ENCODE data around the gene ANKHD1. TPM values are rescaled to one million over a fixed set of nuclear protein-coding genes. Genes with fewer than 3 reads are reported as not detected.
"Not testable (repeated sequence)": the region's sequence is repeated elsewhere in the genome, so short reads cannot be mapped to it uniquely, and the experiment has no call there.

ANKHD1 gene
- total RNA-seq, 1 experiment from 2014 or later, result 43.9 TPM

DNA sequence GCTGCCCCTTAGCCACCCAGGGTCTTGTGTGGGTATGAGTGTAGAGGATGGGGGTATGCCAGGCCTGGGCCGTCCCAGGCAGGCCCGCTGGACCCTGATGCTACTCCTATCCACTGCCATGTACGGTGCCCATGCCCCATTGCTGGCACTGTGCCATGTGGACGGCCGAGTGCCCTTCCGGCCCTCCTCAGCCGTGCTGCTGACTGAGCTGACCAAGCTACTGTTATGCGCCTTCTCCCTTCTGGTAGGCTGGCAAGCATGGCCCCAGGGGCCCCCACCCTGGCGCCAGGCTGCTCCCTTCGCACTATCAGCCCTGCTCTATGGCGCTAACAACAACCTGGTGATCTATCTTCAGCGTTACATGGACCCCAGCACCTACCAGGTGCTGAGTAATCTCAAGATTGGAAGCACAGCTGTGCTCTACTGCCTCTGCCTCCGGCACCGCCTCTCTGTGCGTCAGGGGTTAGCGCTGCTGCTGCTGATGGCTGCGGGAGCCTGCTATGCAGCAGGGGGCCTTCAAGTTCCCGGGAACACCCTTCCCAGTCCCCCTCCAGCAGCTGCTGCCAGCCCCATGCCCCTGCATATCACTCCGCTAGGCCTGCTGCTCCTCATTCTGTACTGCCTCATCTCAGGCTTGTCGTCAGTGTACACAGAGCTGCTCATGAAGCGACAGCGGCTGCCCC lies 165.6 kb downstream of the ANKHD1 start:
- in situ Hi-C loops (cut with HindIII; ENCODE audit: low pct_unique_long_range_greater_than_20kb, low sequenced_read_pairs), result no loop called here
- DNase-seq (ENCODE audit: low read depth), result no peak

DNA sequence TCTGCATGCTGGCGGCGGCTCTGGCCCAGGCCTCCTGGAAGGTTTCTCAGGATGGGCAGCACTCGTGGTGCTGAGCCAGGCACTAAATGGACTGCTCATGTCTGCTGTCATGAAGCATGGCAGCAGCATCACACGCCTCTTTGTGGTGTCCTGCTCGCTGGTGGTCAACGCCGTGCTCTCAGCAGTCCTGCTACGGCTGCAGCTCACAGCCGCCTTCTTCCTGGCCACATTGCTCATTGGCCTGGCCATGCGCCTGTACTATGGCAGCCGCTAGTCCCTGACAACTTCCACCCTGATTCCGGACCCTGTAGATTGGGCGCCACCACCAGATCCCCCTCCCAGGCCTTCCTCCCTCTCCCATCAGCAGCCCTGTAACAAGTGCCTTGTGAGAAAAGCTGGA lies 166.2 kb downstream of the ANKHD1 start:
- in situ Hi-C loops (cut with HindIII; ENCODE audit: low pct_unique_long_range_greater_than_20kb, low sequenced_read_pairs), result no loop called here
- no peak for DNase-seq (ENCODE audit: low read depth)

DNA sequence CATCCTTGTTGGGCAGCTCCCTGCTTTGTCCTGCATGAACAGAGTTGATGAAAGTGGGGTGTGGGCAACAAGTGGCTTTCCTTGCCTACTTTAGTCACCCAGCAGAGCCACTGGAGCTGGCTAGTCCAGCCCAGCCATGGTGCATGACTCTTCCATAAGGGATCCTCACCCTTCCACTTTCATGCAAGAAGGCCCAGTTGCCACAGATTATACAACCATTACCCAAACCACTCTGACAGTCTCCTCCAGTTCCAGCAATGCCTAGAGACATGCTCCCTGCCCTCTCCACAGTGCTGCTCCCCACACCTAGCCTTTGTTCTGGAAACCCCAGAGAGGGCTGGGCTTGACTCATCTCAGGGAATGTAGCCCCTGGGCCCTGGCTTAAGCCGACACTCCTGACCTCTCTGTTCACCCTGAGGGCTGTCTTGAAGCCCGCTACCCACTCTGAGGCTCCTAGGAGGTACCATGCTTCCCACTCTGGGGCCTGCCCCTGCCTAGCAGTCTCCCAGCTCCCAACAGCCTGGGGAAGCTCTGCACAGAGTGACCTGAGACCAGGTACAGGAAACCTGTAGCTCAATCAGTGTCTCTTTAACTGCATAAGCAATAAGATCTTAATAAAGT lies 166.9 kb downstream of the ANKHD1 start:
- in situ Hi-C loops (cut with HindIII; ENCODE audit: low pct_unique_long_range_greater_than_20kb, low sequenced_read_pairs), result no loop called here
- DNase-seq (ENCODE audit: low read depth), result no peak

DNA sequence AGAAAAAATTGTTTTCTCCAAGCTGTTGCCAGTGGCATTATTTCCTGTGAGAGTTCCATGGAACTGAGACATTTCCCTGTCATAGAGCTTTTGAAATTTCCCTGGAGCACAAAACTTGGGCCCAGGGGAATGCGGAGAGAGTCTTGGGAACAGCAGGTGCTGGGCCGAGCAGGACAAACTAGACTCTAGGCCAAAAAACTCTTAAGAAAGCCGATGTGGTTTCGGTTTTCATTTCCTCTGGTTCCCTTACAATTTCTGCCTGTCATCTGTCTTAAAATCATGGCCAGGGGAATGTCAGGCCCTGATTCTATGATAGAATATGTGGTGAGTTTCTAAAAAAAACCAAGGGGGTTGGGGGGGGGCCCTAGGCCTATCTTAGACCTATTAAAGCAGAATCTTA lies 167.6 kb downstream of the ANKHD1 start:
- no peak for DNase-seq (ENCODE audit: low read depth)

DNA sequence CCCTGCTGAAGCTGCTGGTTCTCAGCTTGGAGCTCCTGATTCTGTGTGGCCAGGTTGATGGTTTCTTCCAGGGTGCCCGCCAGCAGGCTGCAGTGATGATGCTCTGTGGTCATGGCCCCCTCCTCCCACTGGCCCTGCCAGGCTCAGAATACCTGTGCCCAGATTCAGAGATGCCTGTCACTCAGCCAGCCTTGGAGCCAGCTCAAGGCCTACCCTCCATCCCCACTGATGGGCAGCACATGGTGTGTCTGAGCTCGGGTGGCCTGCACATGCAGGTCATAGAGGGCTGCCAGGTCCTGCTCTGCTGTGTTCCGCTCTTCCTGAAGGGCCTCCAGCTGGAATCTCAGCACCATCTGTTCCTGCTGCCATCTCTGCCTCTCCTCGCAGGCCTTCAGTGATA lies 168.4 kb downstream of the ANKHD1 start:
- DNase-seq (ENCODE audit: low read depth), result no peak
- in situ Hi-C loops (cut with HindIII; ENCODE audit: low pct_unique_long_range_greater_than_20kb, low sequenced_read_pairs), result no loop called here

More for the DNA sequence above, 167.6 kb downstream of the ANKHD1 start:
- in situ Hi-C loops (cut with HindIII; ENCODE audit: low pct_unique_long_range_greater_than_20kb, low sequenced_read_pairs), result no loop called here

DNA sequence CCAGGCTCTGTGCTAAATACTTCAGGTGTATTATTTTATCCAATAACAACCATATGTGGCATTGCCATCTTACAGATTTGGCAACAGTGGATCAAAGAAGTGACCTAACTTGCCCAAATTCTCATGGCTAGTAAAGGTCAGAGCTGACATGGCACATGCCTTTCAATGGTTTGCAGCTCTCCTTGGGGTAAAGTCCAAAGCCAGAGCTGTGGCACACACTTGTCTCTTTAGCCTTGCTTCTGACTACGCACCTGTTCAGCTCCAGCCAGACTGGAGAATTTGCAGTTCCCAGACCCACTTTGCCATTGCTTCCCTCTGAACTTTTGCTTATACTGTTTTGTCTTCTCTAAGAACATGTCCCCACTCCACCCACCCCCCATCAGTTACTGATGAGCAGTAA lies 168.9 kb downstream of the ANKHD1 start:
- in situ Hi-C loops (cut with HindIII; ENCODE audit: low pct_unique_long_range_greater_than_20kb, low sequenced_read_pairs), result no loop called here

DNA sequence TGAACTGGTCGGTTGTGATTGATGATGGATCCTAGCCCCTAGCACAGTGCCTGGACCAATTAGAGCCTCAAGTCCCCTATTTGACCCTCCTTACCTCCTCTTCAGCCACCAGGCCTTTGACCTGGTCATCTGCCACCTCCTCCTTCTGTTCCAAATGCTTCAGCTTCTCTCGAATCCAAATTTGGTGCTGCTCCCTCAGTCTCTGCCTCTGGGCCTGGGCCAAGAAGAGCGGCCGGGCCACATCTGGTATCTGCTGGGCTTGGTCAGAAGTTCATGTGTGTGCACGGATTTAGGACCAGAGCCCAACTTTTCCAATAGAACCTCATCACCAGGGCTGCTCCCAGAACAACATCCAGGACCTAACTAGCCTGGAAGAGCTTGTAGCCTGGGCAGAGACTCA lies 169.5 kb downstream of the ANKHD1 start:
- in situ Hi-C loops (cut with HindIII; ENCODE audit: low pct_unique_long_range_greater_than_20kb, low sequenced_read_pairs), result no loop called here
- no peak for DNase-seq (ENCODE audit: low read depth)

More for the DNA sequence above, 168.9 kb downstream of the ANKHD1 start:
- DNase-seq (ENCODE audit: low read depth), result no peak

DNA sequence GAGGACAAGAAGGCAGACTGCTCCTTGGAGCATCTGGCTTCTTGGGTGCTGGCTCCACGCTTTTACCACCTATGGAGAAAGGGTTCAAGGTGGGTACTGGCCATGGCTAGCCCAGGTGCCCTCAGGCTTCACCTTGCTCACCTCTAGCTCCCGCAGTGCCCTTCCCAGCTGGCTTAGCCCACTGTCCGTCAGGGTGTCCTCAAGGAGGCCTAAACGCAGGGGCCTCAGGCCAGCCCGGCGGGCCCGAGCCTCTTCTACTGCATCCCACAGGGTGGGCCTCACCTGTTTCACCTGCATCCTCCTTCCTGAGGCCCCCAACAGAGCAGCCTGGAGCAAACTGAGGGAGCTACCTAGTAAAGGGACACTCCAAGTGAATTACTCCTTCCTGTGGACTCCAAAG lies 172.1 kb downstream of the ANKHD1 start:
- in situ Hi-C loops (cut with HindIII; ENCODE audit: low pct_unique_long_range_greater_than_20kb, low sequenced_read_pairs), result no loop called here
- no peak for DNase-seq (ENCODE audit: low read depth)

DNA sequence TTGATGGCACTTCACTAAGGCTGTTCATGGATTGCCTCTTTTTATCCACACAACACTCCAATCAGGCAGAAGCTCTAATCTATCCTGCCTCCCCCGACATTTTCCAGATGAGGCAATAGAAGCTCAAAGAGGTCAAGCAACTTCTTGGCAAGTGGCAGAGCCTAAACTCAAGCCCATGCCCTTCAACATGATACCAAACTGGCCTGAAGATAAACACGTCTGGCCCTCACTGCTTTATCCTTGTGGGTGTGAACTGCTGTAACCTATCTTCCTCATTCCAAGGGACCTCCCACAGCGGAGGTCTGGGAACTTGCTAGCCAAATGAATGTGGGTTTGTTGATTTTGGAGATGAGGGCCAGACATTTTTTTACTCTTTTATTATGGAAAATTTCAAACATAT lies 172.5 kb downstream of the ANKHD1 start:
- no peak for DNase-seq (ENCODE audit: low read depth)
- in situ Hi-C loops (cut with HindIII; ENCODE audit: low pct_unique_long_range_greater_than_20kb, low sequenced_read_pairs), result no loop called here

DNA sequence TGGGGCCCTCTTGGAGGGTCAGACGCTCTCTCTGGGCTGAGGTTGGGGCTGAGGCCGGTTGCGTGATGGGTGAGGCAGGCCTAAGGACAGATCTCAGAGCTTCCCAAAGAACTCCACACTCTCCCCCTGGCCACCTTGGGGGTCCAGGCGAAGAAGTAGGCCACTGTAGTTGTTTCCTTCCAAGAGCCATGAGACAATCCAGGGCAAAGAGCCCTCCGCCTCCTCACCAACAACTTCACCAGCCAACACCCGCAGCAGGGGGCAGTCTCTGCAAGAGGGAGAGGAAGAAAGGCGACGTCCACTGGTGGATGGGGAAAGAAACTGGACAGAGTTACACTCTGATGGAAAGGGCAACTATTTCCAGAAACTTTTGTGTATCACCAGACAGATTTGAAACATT lies 173.7 kb downstream of the ANKHD1 start:
- DNase-seq (ENCODE audit: low read depth), result no peak
- in situ Hi-C loops (cut with HindIII; ENCODE audit: low pct_unique_long_range_greater_than_20kb, low sequenced_read_pairs), result no loop called here

DNA sequence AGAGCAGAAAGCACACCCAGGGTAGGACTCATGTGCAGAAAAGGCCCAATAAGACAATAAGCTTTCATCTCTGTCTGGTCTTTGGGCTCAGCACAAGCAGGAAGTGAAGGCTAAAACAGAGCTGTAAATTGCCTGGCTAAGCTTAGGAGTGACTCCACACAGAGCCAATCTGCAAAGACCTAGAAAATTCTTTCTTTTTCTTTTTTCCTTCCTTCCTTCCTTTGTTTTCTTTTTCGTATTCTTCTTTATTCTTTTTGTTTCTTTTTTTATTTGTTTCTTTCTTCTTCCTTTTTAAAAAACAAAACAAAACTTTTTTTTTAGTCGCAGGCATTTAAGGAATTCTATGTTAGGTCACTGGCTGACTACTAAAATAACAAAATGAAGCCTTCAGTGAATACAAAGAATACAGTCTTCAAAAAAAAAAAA lies 175.2 kb downstream of the ANKHD1 start:
- no peak for DNase-seq (ENCODE audit: low read depth)
- in situ Hi-C loops (cut with HindIII; ENCODE audit: low pct_unique_long_range_greater_than_20kb, low sequenced_read_pairs), result no loop called here

DNA sequence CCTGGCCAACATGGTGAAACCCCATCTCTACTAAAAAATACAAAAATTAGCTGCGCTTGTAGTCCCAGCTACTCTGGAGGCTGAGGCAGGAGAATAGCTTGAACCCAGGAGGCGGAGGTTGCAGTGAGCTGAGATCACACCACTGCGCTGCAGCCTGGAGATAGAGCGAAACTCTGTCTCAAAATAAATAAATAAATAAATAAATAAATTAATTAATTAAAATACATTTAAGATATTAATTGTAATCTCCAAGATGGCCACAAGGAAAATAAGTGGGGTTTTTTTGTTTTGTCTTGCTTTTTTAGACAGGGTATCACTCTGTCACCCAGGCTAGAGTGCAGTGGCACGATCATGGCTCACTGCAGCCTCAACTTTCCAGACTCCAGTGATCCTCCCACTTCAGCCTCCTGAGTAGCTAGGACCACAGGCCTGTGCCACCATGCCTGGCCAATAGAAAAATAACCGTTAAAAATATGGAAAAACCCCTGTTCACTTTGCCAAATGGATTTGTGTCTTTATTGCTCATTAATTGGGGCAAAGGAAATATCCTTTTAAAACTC lies 177.6 kb downstream of the ANKHD1 start:
- in situ Hi-C loops (cut with HindIII; ENCODE audit: low pct_unique_long_range_greater_than_20kb, low sequenced_read_pairs), result not testable (repeated sequence)

DNA sequence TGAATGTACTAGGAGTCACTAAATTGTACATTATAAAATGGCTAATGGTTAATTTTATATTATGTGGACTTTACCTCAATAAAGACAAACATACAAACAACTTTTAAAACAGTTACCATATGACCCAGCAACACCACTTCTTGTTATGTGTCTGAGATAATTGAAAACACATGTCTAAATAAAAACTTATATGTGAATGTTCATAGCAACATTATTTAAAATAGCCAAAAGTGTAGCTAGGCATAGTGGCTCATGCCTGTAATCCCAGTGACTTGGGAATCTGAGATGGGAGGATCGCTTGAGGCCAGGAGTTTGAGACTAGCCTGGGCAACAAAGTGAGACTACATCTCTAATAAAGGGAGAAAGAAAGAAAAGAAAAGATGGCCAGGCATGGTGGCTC lies 185.9 kb downstream of the ANKHD1 start:
- DNase-seq (ENCODE audit: low read depth), result no peak
- in situ Hi-C loops (cut with HindIII; ENCODE audit: low pct_unique_long_range_greater_than_20kb, low sequenced_read_pairs), result no loop called here

More for the DNA sequence above, 177.6 kb downstream of the ANKHD1 start:
- not testable (repeated sequence) for DNase-seq (ENCODE audit: low read depth)

DNA sequence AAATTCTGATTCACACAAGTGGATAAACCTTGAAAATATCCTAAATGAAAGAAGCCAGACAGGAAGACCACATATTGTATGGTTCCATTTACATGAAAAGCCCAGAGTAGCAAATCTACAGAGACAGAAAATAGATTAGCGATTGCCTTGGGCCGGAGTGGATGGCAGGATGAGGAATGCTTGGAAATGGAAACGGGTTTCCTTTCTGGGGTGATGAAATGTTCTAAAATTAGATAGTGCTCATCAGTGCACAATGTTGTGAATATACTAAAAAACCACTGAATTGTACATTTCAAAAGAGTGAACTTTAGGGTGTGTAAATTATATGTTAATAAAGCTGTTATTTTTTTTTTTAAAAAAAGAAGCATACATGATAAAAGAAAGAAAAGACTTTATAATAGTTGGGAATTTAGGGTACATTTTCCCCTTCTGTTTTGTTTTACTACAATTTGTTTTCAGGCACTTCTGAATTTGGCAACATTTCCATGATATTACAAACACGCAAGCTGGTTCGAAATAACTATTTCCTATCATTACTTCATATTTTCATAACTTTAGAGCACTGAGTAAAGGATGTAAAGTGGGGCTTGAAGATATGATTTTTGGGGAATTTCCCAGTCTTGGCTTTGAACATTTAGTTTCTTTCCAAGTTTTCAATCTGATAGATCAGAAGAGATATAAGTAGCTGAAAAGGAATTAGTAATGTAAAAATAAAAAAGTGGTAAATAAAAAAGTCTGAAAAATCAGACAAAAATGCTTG lies 186.9 kb downstream of the ANKHD1 start:
- in situ Hi-C loops (cut with HindIII; ENCODE audit: low pct_unique_long_range_greater_than_20kb, low sequenced_read_pairs), result no loop called here
- no peak for DNase-seq (ENCODE audit: low read depth)

Other genes with a start within 250 kb of the ANKHD1 start
- 62.0 and 79.2 TPM in 2 replicates for gene CYSTM1, start 226.6 kb upstream of the ANKHD1 start, total RNA-seq (2014; rRNA removed; shearing (Covaris generic); ENCODE audit: low replicate concordance)
- 149 and 150 TPM in 2 replicates for gene PFDN1, start 98.7 kb upstream of the ANKHD1 start, total RNA-seq (2014; rRNA removed; shearing (Covaris generic); ENCODE audit: low replicate concordance)
- gene HBEGF, start 55.2 kb upstream of the ANKHD1 start, total RNA-seq (2014; rRNA removed; shearing (Covaris generic); ENCODE audit: low replicate concordance), result 1.8 and 5.8 TPM in 2 replicates
- not detected in 2 replicates for gene SLC4A9, start 41.6 kb upstream of the ANKHD1 start, total RNA-seq (2014; rRNA removed; shearing (Covaris generic); ENCODE audit: low replicate concordance)
- gene EIF4EBP3, start 145.8 kb downstream of the ANKHD1 start, total RNA-seq (2014; rRNA removed; shearing (Covaris generic); ENCODE audit: low replicate concordance), result 1.1 TPM in 1 of 2 replicates, not detected in the other
- gene SRA1, start 155.6 kb downstream of the ANKHD1 start, total RNA-seq (2014; rRNA removed; shearing (Covaris generic); ENCODE audit: low replicate concordance), result 56.0 and 57.8 TPM in 2 replicates
- gene APBB3, start 162.8 kb downstream of the ANKHD1 start, total RNA-seq (2014; rRNA removed; shearing (Covaris generic); ENCODE audit: low replicate concordance), result 3.2 and 7.2 TPM in 2 replicates
- gene SLC35A4, start 163.0 kb downstream of the ANKHD1 start, total RNA-seq (2014; rRNA removed; shearing (Covaris generic); ENCODE audit: low replicate concordance), result 21.3 and 30.5 TPM in 2 replicates
- gene CD14, start 231.3 kb downstream of the ANKHD1 start, total RNA-seq (2014; rRNA removed; shearing (Covaris generic); ENCODE audit: low replicate concordance), result 0.96 TPM in 1 of 2 replicates, not detected in the other
- 7.9 and 14.0 TPM in 2 replicates for gene TMCO6, start 237.6 kb downstream of the ANKHD1 start, total RNA-seq (2014; rRNA removed; shearing (Covaris generic); ENCODE audit: low replicate concordance)
- gene NDUFA2, start 245.8 kb downstream of the ANKHD1 start, total RNA-seq (2014; rRNA removed; shearing (Covaris generic); ENCODE audit: low replicate concordance), result 71.7 and 78.2 TPM in 2 replicates
- 36.9 and 57.5 TPM in 2 replicates for gene IK, start 246.0 kb downstream of the ANKHD1 start, total RNA-seq (2014; rRNA removed; shearing (Covaris generic); ENCODE audit: low replicate concordance)